Activated CD4-positive, alpha-beta T cell treated with anti-CD3 and anti-CD28 coated beads for 4 hours (primary cell): Measurements from ENCODE around the gene C1S.
"Not testable (repeated sequence)": the region's sequence is repeated elsewhere in the genome, so short reads cannot be mapped to it uniquely, and the experiment has no call there.

ENCODE experiments used
- DNase-seq, 2 donors: peaks; one replicate each; pipeline ENCODE4 v3.0.0-alpha.2; 2020

C1S gene

DNA sequence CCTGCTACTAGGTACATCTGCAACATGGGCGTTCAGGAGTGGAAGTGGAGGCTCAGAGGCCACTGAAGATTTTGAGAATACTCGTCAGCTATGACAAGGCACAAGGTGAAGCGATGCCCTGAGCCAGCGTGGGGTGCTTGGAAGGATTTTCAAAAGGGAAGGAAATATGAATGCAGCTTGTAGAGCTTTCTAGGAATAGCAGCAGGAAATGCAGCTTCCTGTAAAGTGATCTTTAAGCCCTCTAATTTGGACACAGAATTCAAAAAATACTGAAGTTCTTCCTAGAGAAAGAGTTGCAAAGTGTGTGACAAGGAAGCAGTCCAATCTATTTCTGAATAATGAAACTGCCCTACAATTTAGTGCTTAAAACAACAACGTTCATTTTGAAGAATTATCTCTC is 13.2 kb upstream of the C1S start:
- no peak for DNase-seq

DNA sequence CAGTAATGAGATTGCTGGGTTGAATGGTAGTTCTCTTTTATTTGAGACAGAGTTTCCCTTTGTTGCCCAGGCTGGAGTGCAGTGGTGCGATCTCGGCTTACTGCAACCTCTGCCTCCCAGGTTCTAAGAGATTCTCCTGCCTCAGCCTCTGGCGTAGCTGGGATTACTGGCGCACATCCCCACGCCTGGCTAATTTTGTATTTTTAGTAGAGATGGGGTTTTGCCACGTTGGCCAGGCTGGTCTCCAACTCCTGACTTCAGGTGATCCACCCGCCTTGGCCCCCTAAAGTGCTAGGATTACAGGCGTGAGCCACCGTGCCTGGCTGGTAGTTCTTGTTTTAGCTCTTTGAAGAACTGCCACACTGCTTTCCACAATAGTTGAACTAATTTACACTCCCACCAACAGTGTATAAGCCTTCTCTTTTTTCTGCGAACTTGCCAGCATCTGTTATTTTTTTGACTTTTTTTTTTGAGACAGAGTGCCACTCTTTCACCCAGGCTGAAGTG is 11.0 kb upstream of the C1S start:
- not testable (repeated sequence) for DNase-seq

DNA sequence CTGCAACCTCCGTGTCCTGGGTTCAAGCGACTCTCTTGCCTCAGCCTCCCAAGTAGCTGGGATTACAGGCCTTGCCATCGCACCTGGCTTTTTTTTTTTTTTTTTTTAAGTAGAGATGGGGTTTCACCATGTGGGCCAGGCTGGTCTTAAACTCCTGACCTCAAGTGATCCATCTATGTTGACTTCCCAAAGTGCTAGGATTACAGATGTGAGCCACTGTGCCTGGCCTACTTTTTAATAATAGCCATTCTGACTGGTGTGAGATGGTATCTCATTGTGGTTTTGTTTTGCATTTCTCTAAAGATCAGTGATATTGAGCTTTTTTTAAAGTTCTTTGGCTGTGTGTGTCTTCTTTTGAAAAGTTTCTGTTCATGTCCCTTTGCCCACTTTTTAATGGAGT is 10.5 kb upstream of the C1S start:
- DNase-seq: not testable (repeated sequence)

DNA sequence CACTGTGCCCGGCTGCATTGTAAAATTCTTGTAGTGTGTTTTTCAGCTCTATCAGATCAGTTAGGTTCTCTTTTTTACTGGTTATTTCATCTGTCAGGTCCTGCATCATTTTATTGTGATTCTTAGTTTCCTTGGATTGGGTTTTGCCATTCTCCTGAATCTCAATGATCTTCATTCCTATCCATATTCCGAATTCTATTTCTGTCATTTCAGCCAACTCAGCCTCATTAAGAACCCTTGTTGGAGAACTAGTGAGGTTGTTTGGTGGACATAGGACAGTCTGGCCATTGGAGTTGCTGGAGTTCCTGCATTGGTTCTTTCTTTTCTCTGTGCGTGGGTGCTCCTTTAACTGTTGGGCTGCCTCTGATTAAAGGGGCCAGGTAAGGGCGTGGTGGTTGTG is 5.6 kb upstream of the C1S start:
- DNase-seq: no peak

DNA sequence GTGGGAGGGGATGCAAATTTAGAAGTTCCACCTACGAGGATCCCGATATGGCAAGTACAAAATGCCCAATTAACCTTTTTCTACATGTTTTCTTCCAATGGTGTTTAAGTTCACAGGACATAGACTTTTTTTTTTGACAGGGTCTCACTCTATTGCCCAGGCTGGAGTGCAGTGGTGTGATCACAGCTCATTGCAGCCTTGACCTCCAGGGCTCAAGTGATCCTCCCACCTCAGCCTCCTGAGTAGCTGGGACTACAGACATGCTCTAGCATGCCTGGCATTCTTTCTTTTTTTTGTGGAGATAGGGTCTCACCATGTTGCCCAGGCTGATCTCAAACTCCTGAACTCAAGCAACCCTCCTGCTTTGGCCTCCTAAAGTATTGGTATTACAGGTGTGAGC is 4.8 kb upstream of the C1S start:
- DNase-seq: not testable (repeated sequence)

DNA sequence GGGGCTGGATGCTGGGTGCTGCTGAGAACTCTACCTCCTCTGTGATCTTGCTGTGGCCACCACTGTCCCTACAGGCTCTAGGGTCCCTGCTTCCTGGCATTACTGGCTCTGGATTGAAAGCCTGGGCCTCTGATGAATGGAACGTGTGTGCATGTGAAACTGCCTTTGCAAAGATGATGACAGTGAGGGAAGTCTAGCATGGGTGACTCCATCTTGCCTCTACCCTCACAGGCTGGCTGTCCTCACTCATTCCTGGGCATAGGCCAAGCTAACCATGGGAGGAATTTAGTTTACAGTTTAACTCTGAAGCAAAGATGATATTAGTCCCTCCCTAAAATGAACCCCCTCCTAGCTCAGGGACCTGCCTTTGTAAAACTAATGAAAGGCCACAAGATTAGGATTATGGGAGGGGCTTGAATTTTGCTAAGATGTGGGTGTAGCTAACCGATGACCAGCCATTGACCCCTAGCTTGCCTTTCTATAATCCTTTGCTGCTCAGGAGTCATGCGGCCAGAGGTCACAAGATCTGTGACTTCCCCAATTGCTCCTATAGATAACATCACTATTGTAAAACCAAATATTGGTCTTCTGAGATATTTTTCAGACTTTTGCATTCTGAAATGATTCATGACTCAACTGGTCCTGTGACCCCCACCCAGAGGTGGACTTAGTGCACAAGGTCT is 2.2 kb upstream of the C1S start:
- no peak for DNase-seq

DNA sequence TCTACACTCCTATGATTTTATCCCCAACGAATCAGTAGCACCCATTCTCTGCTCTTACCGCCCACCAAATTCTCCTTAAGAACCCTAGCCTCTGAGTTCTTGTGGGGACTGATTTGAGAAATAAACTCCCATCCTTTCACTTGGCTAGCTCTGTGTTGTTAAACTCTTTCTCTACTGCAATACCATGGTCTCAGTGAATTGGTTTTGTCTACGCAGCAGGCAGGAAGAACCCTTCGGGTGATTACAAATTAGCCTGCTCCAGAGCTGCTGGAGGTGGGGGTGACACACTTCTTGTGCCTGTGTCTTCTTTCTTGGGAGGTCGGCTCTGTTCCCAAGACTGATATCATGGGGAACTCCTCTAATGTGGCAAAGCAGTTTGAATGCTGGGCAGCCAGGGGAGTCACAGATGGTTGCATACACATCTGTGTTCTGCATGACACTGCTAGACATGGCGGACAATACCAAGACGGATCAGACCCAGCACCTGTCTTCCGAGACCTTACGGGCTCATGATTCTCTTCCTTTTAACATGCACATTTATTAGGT is 1.6 kb upstream of the C1S start:
- no peak for DNase-seq

DNA sequence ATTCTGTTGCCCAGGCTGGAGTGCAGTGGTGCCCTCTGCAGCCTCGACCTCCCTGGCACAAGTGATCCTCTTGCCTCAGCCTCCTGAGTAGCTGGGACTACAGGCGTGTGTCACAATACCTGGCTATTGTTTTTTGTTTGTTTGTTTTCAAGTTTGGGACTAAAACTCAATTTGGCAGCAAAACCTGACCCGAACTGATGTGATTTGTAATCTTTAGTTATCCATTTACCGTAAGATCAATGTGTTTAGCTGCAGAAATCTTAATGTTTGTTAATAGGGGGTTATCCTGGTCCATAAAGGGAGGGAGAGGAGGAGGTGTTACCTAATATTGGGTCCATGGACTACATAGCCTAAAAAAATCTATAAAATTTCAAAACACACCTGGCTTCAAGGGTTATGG is 738 bp upstream of the C1S start:
- no peak for DNase-seq

DNA sequence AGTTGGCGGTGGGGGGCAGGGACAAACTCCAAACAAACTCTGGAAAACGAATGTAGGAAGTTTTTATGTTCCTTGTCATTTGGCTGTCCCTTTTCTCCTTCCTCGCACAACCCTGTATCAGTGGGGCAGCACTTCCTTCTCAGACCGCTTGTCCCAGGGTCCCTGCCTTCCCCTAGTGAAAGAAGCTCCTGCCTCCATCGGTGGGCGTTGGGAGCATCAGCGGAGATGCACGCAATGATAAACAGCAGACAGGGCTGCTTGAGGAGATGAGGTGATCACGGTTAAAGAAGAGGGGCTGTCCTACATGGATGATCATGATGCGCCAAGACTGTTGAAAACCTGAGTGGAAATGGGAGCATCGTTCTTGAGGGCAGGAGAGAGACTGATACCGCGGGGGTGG is 620 bp downstream of the C1S start:
- DNase-seq: no peak

DNA sequence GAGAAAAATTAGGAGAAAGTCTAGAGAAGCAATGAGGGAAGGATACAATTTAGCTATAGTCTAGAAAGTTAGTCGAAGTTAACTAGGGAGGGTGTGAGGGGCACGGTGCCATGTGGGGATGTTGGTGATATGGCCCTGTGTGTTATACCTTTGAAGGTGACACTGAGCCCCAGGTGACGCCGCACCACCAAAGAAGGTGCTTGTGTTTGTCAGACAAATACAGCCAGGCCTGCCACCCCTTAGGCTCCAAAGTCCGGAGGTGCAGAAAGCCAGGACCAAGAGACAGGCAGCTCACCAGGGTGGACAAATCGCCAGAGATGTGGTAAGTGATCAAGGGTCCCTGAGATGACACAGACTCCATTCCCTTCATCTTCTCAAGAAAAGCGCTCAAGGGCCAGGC is 1.1 kb downstream of the C1S start:
- DNase-seq: no peak

DNA sequence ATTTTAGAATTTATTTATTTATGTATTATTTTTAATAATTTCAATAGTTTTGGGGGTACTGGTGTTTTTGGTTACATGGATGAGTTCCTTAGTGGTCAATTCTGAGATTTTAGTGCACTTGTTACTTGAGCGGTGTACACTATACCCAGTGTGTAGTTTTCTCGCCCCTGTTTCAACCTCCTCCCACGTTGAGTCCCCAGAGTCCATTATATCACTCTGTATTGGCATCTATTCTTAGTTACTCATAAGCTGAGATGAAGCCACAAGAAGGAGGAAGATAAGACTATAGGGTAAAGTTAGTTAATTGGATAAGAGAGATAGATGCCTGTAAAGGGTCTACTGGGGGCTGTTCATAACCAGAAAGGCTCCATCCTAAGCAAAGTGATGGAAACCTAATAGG is 4.0 kb downstream of the C1S start:
- no peak for DNase-seq

DNA sequence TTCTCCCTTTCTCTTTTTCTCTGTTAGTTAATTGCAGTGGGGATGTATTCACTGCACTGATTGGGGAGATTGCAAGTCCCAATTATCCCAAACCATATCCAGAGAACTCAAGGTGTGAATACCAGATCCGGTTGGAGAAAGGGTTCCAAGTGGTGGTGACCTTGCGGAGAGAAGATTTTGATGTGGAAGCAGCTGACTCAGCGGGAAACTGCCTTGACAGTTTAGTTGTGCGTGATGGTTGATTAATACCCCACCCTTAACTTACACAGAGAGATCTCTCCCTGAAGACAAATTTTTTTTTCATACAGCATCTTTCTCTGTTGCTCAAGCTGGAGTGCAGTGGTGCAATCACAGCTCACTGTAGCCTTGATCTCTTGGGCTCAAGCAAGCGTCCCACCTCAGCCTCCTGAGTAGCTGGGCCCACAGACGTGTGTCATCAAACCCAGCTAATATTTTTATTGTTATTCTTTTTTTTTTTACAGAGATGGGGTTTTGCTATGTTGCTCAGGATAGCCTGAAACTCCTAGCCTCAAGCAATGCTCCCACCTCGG is 4.6 kb downstream of the C1S start:
- no peak for DNase-seq

DNA sequence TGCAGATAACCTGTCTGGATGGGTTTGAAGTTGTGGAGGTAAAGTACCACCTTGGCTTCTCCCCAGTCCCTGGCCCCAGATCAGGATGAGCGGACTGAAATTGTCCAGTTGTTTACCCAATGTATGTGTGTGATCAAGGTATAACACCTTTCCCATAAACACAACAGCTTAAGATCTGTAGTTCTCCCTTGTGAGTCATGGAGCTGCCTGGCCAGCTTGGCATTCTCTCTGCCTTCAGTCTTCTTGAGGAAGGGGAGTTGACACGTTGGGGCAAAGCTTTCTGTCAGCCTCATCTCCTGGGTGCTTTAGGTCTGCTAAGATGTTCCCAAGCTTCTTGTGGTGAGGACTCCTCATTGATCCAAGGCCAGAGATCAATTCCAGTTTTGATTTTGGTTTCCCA is 6.1 kb downstream of the C1S start:
- no peak for DNase-seq

DNA sequence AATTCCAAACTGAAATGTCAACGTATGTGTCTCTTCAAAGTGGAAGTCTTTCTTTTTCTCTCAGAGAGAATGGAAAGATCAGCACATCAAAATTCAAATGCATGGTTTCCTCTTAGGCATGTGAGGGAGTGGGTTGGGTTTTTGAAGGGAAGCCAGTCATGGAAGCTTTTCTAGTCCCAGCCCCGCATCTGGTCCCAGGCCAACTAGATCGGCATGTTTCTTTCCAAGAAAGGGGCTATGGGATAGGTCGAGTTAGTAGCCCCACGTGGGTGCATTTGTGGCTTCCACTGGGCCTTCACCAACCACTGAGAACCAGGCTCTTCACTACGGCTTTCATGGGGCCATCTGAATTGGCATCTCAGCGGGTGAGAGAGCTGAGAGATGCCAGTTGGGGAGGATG is 6.6 kb downstream of the C1S start:
- no peak for DNase-seq

DNA sequence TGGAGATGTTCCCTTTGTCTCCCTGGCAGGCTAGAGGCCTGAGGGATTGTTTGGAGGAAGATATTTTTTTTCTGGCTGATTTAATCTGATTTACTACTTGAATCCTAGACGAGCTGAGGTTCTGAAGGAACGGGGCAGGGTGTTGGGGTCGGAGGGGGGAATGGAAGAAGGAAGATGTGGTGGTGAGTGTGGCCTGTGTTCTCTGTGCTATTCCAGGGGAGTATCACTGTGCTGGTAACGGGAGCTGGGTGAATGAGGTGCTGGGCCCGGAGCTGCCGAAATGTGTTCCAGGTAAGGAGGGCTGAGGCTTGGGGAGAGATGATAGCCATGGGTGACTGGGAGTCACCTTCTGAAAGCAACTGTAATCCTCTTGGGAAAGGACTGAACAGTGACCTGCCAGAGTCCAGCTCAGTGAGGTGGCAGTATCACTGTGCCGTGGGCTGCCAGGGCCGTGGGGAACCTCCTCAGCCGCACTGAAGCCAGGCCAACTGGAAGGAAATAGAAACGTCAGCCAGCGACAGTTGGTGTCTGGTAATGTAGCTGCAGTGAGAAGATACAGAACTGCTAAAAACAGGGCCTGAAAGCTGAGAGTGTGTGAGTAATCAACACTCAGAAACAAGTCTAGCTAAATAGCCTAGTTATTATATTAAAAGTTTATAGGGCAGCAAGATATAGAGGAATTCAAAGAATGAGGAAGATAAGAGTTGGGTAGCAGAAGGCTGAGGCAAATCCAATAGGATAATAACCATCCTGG is 7.9 kb downstream of the C1S start:
- DNase-seq: no peak

DNA sequence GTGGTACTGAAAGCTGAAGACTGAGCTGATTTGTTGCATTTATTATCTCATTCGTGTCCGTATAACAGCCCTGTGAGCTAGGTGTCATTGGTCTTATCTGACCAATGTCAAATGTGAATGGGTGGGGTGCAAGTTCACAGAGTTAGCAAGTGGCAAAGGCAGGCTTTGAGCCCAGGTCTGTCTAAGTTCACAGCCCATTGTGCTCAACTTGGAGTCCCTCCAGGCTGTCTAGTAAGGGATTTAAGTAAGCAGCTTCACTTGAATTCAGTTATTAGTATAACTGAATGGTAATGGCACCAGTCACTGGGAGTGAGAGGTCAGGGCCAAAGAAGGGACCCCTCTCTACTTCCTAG is 8.5 kb downstream of the C1S start:
- no peak for DNase-seq

DNA sequence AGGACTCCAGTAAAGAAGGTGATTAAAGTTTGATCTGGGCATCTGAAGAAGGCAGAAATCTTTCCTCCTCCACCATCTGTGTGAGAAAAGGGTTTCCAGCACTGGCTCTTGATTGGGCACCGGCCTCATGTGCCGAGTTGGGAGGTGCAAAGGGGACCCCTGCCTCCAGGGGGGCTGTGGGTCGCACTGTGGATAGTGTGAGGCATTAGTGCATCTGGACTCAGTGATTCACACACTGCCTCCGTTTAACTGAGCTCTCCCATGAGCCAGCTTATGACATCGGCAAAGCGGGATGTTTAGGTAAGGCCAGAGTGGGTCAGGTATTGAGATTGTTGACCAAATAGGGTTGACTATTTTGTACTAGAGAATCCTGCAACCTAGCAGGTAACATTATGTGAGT is 8.9 kb downstream of the C1S start:
- DNase-seq: no peak

DNA sequence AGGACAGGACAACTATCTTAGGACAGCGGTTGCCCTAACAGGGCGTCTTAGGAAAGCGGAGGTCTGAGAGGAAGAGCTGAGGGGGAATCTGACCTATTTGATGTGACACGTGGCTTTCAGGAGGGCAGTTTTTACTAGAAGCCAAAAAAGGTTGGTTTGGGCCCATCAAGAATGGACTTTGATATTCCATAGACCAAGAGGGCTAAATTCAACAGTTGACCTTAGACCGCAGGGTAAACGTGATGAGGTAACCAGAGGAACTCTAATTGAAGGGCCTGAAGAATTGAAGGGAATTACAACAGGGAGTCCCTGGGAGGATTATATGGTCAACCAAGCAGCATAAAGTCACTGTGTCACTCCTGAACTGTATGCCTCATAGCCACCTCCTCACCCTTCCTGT is 11.5 kb downstream of the C1S start:
- DNase-seq: no peak

DNA sequence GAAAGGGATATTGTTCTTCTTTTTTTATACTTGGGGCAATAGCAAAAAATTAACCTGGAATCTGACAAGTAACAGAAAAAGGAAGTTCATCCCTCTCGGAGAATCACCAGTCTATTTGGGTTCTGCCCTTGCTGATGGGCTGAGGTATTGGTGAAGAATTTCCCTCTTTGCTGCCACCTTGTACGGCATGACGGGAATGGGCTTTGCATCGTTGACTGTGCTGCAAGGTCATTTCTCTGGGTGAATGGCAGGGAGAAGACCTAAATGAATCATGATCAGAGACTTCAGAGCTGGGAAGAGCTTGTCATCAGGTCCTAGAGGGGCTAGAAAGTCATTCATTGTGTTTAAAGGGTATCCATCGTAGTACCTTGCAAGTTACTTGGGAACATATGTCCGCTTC is 12.0 kb downstream of the C1S start:
- no peak for DNase-seq

DNA sequence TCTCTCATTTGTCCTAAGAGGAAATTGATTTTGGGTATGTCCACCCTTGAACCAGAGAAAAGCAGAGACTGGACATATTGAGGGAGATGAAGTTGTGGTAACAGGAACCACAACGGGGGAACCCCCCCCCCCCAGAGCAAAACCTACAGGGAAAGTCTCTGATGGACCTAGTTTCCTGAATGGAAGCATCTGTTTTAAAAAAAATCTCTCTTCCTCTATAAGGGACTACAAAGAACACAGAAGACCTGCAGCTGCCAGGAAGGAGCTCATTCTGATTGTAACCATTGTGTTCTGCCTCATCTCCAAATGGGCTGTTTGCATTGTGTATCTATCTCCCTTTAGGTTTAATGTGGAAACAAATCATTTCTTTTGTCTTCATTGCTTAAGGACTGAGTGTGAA is 13.4 kb downstream of the C1S start:
- no peak for DNase-seq

DNA sequence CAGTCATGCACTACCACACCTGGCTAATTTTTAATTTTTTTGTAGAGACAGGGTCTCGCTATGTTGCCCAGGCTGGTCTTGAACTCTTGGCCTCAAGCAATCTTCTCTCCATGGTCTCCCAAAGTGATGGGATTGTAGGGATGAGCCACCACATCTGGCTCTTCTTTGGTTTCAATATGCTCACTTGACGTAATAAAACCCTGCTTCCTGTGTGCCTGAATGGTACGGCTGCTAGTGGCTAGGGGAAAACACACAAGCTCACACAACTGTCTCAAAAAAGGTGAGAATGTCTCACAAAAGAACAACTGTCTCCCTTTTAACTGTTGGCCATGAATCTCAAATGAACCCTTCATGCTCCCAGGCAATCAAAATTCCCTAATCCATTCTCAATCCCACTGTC is 15.0 kb downstream of the C1S start:
- no peak for DNase-seq

DNA sequence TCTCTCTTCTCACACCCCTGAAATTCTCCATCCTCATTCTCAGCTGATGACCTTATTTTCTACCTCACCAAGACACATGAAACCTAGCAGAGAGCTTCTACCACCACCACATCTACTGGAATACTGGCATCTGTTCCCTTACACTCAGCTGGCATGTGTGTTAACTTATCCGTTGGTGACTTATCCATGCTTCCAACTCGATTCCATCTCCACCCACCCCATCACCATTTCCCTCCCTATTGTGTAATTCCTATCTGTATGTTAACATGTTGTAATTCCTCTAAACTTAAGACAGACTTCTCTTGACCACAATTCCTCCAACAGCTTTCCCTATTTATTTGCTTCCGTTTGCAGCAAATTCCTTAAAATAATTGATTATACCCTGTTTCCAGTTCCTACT is 15.4 kb downstream of the C1S start:
- DNase-seq: no peak

DNA sequence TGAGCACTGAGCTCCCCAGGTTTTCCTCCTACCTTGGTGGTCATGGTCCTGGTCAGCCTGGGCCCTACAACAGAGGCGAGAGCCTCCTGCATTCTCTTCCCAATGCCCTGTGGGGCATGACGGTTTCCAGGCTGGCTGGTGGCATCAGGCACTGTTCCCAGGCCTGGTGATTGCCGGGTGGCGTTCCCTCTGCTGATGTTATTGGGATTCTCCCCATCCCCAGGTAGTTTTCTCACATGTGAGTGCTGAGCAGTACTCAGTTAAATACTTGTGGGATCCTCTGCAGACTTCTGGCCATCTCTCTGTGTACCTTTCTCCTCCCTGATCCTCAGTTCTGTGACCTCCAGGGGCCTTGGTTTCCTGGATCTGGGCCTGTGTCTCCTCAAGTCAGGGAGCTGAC is 16.0 kb downstream of the C1S start:
- no peak for DNase-seq

DNA sequence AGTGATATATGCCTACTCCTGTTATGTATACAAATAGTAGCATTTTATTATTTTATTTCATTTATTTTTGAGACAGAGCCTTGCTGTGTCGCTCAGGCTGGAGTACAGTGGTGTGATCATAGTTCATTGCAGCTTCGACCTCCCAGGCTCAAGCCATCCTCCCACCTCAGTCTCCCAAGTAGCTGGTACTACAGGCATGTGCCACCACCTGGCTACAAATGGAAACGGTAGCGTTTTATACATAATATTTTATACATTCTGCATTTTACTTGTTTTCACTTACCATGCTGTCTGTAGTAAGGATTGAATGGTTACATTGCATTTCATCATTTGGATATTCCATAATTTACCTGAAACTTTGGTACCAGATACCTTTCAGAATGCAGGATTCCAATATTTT is 17.6 kb downstream of the C1S start:
- DNase-seq: no peak

DNA sequence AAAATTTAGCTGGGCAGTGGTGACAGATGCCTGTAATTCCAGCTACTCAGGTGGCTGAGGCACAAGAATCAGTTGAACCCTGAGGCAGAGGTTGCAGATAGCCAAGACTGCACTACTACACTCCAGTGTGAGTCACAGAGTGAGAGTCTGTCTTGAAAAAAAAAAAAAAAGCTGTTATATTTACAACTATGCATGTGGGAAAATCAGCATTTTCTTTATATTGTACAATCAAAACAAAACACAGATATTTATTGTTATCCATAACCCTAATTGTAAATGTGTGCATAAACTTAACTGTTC is 19.3 kb downstream of the C1S start:
- no peak for DNase-seq
